SKM-1 treated with dmso at 0.1 percent for 144 hours (cell line): Measurements from ENCODE around the gene OBP2B.
"Not testable (repeated sequence)": the region's sequence is repeated elsewhere in the genome, so short reads cannot be mapped to it uniquely, and the experiment has no call there.

Experiments
- DNase-seq: peaks from one replicate; lab custom pipeline; 2025; ENCODE audit not compliant: unreplicated experiment; lab: John Stamatoyannopoulos, UW

Gene OBP2B, protein sequence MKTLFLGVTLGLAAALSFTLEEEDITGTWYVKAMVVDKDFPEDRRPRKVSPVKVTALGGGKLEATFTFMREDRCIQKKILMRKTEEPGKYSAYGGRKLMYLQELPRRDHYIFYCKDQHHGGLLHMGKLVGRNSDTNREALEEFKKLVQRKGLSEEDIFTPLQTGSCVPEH

DNA sequence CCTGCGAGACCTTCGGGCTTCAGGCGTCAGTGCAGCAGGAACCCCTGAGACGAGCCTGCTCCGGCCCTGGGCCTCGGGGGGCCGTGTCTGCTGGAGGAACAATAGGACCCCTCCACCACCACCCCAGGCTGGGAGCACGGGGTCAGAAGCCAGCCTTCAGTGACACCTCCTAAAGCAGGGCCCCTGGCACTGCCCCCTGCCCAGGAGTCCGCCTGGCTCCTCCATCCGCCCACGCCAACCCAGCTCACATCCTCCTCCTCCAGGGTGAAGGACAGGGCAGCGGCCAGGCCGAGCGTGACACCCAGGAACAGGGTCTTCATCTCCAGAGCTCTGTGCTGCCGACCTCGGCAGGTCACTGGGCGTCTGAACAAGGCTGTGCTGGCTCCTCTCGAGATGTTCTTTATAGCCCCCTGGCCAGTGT, at the start of gene OBP2B:
Gene OBP2B, minus strand, starts transcription at position 371 of the 421 bp plus-strand sequence. Its CDS starts 51 bp downstream, at position 320.
- DNase-seq: not testable (repeated sequence)

DNA sequence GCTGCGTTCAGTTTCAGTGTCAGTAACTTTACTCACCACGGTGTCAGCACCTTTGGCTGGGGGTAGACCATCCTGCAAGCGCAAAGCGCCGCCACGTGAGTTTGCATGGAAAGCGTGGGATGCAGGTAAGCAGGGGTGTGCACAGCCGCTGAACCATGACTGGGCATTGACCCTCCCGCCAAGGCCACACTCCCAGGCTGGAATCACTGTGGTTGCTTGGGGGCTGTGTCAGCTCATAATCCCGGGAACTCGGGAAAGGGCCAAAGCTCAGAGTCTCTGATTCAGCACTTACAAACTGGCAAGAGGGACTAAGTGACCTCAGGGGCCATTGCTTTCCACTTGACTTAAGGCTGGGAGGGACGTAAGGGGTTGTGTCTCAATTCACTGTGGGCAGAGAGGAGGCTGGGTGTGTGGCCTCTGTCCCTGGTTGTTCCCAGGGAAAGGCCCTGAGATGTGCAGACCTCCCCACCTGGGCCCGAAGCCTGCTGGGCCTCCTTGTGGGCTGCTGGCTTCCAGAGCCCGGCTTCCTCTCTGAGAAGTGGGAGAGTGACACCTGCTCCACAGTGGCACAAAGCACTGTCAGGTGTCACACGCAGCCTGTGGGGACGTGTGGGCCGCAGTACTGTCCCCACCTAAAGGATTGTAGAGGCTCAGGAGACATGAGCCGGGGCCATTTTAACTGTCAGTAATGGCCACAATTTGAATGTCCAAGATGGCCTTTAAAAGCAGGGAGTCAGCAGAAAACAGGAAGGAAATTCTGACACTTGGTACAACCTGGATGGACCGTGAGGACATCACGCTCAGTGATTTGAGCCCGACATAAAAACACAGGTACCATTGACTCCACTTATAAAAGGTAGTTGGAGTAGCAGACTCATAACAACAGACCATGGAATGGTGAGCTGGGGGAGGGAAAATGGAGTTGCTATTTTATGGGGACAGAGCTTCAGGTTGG, 49.3 kb upstream of the OBP2B start:
- DNase-seq: no peak

DNA sequence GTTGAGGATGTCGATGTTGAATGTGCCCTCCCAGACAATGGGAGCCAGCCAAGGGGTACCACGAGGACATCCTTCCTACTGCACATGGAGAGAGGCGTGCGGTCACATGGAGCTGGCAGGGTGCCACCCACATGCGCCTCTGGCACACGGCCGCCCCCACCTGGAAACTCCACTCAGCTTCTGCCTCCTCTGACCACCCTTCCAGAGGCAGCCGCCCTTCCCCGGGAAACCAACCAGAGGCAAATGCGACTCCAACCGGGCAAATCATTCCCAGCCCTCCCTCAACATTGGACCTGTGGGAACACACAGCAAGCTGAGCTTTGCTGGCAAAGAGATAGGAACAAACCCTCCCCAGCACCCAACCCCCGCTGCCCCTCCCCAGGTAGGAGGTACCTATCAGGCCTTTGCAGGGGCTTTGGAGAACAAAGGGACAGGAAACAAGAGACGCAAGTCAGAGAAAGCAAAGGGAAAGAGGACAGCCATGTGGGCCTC, 48.5 kb upstream of the OBP2B start:
- DNase-seq: no peak

DNA sequence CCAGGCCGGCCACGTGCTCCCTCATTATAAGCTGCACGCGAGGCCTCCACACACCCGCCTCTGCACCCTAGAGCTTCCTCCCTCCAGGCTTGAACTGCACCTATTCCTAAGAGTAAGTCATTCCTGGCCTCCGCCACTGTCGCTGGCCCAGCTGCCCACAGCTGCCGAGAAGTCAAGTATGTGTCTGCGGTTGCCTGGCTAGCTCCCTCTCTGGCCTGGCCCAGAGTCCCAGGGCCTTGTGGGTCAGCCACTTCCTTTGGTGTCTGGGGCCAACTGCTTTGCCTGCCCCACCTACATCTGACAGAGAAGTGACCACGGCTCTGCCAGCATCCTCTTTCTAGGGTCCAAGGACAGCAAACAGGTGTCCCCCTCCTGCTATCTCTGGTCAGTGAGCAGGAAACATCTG, 47.6 kb upstream of the OBP2B start:
- no peak for DNase-seq

DNA sequence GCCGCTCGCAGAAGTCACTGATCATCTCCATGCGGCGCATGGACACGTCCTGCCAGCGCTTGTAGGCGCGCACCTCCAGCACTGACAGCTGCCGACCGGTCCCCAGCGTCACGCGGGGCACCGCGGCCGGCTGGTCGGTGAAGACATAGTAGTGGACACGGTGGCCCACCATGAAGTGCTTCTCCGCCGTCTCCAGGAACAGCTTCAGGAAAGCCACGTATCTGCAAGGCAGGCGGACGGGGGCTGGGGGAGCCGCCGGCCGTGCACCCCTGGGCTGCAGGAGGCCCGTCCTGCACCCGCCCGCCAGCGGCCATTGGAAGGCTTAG, 47.0 kb upstream of the OBP2B start:
- DNase-seq: no peak

DNA sequence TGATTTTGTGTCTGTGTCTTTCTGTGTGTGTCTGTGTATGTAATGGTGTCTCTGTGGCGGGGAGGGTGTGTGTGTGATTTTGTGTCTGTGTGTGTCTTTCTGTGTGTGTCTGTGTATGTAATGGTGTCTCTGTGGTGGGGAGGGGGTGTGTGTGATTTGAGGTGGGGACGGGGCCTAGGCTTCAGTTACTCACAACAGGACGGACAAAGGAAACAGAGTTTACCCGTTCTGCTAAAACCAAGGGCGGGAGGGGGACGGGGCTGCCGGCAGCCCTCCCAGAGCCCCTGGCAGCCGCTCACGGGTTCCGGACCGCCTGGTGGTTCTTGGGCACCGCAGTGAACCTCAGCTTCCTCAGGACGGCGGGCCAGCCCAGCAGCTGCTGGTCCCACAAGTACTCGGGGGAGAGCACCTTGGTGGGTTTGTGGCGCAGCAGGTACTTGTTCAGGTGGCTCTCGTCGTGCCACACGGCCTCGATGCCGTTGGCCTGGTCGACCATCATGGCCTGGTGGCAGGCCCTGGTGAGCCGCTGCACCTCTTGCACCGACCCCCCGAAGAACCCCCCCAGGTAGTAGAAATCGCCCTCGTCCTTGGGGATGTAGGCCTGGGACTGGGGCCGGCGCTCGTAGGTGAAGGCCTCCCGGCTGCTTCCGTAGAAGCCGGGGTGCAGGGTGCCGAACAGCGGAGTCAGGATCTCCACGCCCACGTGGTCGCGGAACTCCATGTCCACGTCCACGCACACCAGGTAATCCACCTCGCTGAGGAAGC, 46.5 kb upstream of the OBP2B start:
- DNase-seq: no peak

DNA sequence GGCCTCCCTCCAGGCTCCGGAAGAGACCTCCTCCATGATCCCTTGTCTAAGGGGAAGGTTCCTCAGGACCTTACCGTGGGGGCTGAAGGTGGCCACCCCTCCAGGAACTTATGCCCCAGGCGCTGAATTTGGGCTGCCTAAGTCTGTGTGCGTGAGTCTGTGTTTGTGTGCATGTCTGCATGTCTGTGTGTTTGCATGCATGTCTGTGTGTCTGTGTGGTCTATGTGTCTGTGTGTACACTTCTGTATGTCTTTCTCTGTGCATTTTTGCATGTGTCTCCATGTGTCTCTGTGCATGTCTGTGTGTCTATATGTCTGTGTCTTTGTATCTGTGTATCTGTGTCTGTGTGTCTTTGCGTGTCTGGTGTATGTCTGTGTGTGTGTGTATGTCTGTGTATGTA, 45.4 kb upstream of the OBP2B start:
- no peak for DNase-seq

DNA sequence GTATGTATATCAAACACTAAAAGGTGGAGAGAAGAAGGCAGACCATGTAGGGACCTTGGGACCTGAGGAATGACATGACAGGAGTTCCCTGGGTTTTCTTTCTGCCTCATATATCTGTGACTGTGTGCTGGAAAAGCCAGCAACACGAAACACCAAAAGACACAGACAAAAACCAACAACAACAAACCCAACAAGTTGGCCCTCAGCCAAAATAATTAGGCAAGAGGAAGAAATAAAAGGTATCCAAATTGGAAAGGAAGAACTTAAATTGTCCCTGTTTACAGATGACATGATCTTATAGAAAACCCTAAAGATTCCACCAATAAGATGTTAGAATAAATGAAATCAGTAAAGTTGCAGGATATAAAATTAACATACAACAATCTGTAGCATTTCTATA, 44.2 kb upstream of the OBP2B start:
- DNase-seq: no peak

DNA sequence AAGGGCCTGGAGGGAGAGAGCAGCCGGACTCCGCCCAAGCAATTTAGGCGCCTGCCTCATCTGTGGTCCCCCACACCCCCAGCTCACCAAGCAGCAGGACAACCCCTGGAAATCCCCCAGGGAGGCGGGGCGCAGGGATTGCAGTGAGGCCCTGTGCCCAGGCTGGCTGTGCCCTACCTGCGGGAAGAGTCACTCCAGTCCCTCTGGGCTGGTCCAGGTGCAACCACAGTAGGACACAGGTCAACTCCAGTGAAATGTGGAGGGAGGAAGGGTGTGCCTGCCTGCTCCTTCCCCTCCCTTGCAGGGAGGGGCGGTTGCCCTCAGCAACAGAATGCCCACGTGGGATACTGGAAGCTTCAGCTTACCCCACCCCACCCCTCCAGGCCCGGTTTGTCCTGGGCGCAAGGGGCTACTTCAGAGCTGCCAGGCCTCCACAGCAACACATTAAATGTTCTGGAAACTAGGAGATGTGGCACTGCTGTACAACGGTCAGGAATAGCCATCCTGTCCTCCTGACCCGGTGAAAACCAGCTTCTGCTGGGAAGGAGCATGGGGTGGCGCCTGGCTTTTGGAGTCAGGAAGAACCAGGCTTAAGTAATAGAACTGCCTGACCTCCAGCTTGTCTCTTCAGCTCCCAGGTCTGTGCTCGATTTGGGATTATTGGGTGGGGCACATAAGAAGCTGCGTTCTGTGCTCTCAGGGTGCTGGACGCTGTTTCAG, 43.4 kb upstream of the OBP2B start:
- no peak for DNase-seq

DNA sequence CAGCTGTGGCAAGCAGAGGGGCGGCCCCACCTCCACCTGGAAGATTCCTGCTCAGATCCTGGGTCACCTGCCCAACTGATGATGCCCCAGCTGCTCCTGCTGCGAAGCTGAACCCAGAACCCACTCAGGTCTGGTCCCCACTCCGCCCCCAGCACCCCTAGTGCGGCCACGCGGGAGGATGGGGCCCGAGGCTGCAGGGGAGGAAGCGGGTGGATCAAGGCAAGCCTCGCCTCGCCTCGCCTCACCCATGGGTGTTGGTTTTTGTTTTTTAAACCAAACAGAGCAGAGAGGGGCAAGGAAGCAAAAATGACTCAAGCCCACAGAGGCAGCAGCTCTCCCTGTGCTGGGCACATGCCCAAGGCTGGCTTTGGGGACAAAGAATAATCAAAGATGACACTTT, 42.7 kb upstream of the OBP2B start:
- no peak for DNase-seq

DNA sequence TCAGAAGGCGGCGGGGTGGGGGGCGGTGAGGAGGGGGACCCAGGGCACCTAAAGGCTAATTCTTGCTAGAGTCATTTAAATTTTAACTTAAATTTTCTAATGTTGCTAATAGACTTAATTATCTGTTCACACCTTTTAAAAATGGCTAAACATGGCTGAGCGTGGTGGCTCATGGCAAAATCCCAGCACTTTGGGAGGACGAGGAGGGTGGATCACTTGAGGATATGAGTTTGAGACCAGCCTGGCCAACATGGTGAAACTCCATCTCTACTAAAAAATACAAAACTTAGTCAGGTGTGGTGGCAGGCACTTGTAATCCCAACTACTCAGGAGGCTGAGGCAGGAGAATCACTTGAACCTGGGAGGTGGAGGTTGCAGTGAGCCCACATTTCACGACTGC, 42.2 kb upstream of the OBP2B start:
- not testable (repeated sequence) for DNase-seq

DNA sequence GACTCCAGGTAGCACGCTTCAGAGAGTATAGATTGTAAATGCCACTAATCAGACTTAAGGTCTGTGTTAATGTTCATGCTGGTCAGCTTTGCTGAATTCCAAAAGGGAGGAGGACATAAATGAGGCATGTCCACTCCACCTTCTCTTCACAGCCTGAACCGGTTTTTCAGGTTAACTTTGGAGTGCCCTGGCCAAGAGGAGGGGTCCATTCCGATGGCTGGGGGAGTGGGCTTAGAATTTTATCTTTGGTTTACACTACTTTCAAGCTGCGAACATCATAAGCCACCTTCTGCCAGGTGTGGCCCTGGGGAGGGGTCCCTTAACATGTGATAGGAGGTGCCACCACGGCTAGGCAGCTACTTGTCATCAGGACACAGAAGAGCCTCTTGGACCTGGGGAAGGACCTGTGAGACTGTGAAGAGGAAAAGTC, 41.7 kb upstream of the OBP2B start:
- DNase-seq: no peak

DNA sequence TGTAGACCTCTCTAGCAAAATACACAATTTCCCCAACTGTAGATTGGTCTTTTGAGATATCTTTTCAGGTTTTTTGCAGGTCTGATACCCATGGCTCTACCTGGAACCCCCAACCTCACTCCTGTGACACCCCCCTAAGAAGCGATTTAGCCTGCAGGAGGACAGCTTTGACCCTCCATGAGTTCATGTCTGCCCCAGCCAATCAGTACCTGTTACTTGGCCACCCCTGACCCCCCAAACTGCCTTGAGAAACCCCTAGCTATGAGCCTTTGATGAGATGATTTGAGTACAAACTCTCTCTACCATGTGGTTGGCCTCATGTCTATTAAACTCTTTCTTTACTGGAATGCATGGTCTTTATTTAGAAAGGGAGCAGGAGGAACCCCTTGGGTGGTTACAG, 40.3 kb upstream of the OBP2B start:
- DNase-seq: no peak

DNA sequence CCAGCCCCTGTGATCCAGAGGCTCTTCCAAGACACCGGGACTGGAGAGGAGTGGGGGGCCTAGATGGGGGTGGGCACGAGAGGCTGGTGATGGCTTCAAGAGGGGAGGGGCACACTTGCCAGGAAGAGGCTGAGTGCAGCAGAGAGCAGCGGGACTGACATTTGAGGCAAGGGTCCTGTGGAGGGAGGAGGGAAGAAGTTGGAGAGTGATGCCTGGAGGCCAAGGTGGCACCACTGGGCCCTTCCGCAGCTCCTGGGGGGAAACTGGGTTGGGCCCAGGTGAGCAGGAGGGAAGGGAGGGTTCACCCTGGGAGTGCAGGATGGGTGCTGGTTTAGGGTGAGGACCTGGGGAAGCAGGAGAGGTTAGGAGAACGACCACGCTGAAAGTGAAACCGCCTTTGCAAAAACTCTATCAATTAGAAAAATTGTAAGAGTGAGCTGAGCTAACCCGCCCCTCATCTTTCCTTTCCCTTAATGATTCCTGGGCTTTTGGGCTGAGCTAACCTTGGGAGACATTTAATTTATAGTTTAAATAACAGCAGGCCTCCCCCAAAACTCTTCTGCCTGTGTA, 39.8 kb upstream of the OBP2B start:
- no peak for DNase-seq

DNA sequence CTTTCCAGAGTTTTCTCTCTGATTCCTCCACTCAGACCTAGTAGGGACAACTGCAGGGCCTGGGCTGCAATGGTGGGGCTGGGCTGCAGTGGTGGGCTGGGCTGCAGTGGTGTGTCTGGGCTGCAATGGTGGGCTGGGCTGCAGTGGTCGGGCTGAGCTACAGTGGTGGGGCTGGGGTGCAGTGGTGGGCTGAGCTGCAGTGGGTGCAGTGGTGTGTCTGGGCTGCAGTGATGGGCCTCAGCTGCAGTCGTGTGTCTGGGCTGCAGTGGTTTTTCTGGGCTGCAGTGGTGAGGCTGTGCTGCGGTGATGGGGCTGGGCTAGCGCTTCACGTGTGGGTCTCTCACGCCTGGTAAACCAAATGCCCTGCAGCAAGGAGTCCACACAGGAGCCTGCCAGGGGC, 38.6 kb upstream of the OBP2B start:
- DNase-seq: no peak

DNA sequence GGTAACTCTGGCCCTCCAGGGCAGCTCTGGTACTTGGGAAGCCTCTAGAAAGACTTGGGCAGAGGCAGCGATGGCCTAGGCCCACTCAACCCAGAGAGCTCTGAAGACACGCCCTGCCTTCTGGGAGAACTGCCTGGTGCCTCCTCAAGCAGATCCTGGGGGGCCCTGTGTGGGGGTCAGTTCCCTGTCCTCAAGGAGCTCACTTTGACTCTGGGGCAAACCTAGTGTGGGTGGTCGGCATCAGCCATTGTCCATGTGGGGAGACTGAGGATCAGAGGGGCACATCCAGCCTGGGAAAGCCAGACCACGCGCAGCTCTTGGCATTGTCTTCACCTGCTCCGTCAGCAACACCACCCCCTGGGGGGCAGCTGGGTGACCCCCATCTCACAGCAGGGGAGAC, 37.9 kb upstream of the OBP2B start:
- no peak for DNase-seq

DNA sequence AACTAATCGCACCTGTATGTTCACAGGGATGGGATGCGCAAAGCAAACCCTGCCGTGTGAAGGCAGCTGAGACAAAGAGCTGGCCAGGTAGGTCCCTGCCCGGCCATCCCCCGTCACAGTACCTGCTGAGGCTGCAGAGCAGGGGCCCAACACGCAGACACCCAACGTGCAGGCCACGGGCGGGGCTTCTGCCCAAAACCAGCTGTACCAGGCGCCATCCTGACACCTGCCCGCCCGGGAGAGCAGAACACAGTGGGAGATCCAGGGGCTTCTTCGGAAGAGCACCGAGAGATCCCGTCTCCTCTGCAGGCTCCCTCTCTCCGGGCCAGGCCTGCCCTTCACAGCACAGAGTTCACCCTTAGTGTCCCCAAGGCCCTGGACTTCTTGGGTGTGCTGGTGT, 37.5 kb upstream of the OBP2B start:
- DNase-seq: no peak

DNA sequence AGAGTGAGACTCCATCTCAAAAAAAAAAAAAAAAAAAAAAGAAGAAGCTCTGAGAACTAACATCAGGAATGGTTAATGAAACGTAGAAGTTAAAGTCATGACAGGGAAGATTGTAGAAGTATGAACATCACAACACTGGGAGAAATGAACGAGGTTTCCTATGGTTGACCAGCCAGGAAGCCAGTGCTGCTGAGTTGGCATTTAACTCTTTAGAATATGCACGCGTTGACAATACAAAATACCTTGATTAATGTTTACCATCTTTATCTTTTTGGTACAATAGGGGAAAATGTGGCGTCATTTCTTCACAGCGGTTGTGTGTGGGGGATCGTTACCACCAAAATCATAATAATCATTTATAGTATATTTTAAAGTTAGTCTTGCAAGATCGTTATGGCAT, 33.9 kb upstream of the OBP2B start:
- no peak for DNase-seq

DNA sequence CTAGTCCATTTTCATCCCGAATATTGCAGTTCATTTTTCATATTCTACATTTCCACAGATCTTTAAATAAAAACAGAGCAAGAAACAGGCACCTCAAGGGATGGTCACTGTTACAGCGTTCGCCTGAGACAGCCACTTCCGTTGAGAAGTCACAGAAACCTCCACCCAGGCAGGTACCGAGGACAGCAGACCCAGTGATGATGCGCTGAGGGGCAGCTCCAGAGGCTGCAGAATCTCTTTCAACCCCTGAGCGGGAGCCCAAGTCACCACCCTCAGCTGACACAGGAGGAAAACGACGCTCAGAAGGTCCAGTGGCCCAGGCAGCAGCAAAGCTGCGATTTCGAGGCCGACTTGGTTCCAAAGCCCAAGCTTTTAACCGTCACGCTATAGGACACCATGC, 33.2 kb upstream of the OBP2B start:
- DNase-seq: no peak

DNA sequence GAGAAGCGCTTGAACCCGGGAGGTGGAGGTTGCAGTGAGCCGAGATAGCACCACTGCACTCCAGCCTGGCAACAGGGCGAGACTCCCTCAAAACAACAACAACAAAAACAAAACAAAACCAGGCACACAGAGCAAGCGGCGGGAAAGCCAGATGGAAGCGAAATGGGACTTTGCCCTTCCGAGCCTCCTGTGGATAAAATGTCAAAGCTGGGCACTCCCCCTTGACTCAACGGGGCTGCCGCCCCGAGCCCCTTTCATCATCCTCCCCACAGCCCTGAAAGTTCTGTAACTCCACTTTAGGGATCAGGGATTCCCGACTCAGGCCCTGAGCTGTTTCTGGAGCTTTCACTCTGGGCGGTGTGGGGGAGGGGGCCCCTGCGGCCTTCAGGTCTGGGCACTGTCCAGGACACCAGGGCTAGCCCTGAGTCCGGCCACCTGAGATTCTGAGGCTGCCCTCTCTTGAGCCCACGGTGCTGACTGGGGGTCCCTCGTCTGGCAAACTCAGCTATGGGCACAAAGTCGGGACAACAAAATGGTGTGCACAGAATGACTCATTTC, 30.6 kb upstream of the OBP2B start:
- no peak for DNase-seq
